ENCODE measurements around the gene ST8SIA1.

Gene ST8SIA1

DNA sequence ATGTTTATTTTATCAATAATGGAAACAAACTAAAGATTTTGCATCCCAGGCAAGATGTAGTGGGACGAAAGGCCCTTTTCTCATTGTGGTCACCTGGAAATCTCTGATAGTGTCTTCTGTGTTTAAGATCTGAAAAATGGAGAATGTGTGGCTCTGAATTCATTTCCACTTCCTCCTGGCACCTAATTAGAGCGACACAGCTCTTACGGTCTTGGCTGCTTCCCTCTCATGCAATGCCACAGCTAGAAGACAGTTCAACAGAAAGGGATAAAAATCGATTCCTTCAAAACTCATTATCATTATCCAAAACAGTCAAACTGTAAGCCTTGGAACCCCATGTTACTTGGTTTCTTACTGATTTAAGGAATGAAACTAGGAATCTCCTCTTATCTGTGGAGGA, 9.3 kb downstream of the ST8SIA1 start:
- DNase-seq: no peak

DNA sequence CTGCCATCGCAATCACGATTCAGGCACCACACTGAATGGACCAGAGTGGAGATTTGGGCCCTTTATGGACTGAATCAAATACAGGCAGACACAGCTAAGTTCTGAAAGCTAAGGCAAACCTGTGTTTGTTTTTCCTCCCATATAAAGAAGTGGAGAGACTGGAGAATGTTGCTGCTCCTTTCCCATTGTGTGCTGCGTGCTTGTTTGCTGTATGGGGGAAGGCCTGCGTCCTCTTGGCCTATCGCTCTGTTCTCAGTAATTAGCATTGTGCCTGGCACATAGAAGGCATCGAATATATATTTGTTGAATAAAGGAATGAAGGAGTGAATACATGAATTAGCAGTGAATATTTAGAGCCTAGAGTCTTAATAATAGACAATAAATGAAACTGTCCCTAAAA, 12.4 kb downstream of the ST8SIA1 start:
- DNase-seq: no peak

DNA sequence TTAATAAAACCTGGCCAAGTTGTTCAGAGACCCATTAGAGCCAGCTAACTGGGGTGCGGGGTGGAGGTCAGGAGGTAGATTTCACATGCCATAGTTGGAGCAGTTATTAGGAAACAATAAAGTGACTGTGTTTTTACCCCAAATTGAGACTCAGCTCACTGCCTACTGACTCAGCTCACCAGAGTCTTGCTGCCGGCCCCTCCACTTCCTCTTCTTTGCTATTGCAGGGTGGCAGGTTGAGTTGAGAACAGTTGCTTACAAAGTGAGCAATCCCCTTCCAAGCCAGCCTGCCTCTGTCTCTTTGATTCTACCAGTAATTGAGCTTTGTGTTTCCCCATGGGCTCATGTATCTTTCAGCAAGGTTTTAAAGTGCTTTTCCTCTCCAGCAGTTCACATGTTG, 12.9 kb downstream of the ST8SIA1 start:
- no peak for DNase-seq

DNA sequence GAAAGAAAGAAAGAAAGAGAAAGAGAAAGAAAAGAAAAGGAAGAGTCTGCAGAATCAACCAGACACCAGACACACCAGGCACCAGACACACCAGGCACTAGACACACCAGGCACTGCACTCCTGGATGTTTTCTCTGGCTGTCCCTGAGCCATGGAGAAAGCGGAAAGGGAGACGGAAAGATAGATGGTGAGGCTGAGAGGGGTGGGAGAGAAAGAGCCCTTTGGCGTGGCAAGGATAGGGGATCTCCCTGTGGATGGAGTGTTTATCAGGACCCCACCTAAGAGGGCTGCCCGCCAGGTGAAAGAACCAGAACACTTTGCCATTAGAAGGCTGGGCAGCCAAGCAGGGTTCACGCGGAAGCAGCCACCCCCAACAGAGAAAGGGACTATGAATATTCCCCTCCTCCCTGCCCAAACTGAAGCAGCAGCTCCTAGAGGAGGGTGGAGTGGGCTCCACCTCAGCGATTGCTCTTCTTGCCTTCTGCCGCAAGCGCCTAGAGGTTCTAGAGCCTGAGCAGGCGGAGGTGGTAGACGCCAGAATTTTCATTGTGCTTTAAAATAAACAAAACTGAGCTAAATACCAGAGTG, 13.4 kb downstream of the ST8SIA1 start:
- no peak for DNase-seq

DNA sequence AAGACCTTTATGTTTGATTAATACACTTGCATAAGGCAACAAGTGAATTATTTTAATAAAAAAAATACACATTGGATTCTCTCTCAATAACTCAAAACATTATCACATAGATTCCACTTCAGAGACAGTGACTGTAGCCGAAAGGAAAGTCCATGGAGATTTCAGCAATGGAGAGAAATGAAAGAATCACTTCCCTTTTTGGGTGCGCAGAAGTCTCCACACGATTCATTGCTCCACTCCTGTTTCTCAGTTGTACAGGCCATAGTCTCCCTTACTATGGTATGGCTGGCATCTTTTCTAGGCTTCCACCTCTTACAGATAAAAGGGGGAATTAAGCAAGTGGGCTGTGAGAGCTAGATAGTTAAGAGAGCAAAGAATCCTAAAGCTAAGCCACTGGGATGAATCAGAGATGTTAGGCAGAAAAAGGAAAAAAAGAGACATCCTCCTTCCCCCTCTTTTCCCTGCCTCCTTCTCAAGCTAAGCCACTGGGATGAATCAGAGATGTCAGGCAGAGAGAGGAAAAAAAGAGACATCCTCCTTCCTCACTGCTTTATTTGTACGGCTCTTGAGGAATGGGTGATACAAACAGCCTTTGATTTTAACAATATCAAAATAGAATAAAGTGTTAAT, 16.3 kb downstream of the ST8SIA1 start:
- no peak for DNase-seq

DNA sequence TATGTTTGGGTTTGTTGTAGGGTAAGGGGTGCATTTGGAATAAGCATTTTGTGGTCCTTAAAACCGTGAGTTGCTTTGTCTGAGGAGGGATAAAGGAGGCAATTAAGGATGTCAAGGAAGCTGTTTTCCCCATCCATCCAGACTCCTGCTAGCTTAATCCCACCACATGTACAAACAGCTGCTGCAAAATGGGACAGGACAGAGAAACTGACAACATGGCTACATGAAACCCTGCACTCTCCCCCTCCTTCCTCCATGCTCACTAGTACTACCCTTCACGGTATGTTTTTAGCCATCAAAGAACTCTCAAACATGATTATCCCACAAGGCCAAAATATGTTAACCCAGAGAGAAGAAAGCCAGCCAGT, 20.6 kb downstream of the ST8SIA1 start:
- DNase-seq: no peak

DNA sequence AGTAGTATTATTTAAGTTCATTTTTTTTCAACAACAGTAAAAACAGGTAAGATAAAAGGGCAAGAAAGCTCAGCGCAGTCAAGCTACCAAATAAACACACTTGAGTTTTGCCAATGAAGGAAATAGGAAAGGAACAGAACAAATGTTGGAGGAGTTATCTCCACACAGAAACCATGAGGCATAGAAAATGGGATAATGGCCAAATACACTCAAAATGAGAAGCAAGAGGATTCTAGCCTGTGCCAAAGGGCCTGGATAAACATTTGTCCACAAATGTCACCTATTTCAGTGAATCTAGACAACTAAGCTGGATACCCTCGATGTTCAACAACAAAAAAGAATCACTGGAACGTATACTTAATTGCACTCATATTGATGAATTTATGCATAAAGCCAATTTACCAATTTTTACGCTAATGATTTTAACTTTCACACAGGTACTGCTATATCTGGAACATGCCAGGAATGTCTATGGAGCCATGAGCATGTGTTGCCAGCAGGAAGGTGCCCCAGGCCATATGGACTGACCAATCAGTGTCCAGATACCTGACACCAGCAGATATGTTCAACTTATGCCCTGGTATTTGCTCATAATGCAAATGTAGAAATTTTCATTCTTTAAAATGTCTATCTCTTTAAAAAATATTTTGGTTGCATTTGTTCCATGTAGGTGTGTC, 21.1 kb downstream of the ST8SIA1 start:
- no peak for DNase-seq

DNA sequence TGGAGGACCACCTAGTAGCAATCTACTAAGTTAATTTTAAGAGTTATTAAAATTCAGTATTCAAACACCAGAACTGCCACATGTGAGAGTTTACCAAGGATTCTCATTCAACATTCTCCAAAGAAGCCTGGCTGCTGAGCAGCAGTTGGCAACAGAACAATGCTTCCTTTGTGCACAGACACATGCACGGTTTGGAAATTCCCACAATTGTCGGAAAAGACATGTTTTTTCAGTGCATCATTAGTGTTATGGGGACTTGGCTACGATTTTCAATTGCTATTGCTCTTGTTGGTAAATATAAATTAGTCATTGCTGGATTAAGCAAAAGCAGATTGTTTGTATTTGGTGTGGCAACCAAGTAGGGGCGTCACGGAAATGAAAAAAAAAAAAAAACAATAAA, 22.2 kb downstream of the ST8SIA1 start:
- no peak for DNase-seq

DNA sequence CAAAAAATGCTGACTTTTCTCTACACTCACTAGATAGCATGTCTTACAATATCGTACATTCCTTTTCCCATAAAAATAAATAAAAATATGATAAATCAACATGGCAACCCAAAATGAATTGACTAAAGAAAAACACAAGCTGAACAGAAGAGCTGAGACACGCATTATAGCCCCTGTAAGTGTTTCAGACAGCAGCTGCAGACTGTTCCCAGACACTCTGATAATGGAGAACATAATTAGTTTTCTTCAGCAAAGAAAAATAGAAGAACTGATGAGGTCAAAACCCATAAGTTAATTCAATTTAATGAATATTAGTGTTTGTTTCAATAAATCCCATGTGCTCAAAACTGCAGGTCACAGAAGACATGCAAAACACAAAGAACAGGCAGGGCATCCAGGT, 23.8 kb downstream of the ST8SIA1 start:
- no peak for DNase-seq

DNA sequence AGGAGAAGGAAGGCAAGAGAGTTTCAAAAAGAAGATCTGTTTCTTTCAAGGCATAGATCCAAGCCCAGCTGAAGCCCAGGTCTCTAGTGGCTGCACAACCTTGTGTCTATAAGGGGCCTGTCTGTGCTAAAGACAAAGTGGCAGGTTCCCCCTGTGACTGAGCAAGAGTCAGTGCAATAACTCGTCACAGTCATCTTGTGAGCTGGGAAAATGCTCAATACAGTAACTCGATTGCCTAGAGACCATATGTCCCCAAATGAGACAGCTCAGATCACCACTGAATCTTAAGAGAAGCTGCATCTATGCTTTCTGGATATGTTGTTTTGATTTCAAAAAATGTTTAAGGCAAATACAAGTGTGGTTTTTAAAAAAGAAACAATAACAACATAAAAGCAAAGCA, 24.2 kb downstream of the ST8SIA1 start:
- no peak for DNase-seq

DNA sequence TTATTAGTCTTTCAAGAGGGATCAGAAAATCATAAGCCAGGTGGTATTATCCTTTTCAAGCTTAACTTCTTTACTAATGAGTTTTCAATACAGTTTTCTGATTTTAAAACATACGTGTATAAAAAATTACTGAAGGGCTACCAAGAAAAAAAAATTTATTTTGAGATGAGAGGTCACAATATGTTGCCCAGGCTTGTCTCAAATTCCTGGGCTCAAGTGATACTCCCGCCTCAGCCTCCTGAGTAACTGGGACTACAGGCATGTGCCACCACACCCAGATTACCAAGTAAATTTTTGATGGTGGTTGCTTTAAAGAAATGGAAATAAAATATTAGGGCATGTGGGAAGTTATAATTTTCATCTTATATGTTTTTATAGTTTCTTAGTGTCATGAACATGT, 26.7 kb downstream of the ST8SIA1 start:
- DNase-seq: no peak

DNA sequence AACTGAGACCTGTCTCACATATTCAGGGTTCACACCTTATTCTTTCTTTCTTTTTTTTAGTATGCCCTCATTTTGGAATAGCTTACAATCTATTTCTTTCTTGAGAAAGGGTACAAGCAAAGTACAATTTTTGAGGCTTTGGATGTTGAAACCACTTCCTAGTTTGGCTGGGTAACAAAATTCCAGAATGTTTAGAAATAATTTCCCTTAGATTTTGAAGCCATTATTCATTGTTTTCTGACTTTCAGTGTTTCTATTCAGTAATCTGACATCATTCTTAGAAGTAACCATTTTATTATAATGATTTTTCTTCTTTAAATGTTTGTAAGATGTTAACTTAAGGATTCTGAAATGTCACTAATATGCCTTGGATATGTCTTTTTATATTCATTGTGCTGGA, 28.2 kb downstream of the ST8SIA1 start:
- no peak for DNase-seq

DNA sequence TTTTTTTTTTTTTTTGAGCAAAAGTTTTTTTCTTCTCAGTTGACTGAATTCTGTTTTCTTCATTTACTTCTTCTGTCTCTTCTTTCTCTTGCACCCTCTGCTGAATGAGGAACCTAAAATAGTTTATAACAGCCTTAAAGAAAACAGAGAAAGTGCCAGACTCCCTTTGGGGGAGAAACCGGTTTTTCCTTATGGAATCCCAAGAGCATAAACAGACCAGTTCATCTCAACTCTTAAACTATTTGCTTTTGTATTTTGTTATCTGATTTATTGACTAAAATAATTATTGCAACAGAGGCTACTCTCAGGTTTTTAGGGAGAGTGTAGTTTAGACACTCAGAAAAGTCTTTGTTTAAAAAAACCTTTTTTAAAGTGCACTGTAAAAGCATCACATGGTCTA, 30.2 kb downstream of the ST8SIA1 start:
- DNase-seq: no peak

DNA sequence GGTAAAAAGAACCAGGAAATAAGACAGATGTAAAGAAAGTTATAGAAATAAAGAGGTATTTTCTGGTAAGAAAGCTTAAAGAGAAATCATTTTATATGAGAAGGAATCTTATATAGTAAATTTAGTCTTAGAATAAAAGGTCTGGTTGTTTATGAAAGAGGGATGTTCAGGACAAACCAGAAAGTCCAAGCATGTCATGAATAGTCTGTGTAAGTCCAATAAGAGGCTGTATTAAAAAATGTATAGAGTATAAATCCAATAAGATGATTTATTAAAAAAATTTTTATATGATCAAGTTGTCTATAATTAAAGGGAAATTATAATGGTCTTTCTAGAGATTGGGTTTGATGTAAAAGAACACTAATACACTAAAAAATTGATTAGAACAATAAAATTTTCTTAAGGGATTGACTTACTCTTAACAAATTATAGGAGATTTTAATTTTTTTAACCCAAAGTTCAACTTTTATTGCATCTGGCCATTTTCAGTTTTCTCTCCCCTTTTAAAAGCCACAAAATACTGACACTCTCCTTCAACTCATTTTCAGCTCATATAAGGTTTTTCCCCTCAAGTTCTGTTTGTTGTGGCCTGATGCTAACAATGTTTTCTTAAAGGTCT, 35.1 kb downstream of the ST8SIA1 start:
- no peak for DNase-seq

DNA sequence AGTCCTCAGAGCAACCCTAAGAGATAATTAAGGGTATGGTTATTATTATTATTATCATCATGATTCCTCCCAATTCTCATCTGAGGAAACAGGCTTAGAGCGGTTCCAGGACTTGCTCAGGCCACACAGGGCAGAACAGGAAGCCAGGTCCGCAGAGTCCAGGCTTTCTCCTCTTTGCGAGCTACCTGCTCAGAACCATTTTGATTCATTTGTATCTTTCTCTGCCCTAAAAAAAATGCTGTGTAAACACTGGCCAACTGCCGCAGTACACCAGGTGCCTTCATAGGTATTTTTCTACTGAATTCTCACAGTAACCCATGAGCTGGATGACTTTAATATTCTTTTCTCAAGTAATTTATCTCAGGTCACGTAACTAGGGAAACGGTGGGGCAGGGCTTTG, 45.3 kb downstream of the ST8SIA1 start:
- DNase-seq: no peak

DNA sequence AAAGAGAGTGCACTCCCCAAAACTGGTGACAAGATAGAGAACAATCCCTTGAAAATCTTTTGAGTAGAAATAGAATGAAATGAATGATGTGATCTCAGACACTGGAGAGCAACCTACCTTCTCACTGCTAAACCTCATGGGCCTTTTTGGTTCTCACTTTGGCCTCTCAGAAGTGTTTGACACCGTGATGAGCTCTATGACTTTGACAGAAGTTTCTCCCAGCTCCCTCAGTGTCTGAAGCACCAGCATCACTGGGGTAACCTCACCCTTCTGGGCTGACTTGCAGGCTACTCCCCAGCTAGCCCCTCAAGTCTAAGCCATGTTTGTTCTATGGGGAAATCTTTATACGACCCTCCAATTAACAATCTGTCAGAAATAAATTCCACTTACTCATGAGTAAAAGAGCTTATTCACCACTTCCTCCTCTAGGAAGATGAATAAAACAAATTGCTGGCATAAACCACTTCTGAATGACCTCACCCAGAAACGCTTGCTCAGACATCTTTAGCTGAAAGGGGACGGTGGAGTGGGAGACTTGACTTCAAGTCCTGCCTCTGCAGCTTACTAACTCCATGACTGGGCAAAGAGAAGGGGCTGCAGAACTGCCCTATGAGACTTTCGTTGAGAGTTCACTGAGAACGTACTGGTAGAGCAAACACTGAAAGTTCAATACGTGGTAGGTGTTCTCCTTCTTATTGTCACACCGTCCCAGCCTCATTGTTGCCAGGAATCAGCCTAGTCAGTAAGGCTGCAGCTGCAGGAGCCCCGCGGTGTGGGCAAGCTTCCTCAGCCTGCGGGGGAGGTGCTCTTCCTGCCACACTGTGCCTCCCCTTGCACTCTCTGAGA, 46.5 kb downstream of the ST8SIA1 start:
- no peak for DNase-seq

DNA sequence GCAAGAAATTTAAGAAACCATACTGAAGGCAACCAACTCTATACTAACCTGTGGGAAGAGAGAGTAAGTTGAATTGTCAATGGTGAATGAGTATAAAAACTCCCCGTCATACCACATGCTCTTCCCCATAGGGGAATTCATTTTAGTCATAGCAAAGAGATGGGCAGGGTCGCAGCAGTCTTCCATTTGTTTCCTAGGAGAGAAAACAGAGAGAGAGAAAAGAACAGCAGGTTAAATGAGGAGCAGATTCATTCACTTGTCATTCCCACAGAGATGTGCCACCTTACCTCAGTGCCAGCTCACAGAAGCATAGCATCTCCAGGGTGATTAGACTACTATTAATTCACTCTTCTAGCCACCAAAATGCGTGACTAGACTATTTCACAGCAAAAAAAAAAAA, 47.4 kb downstream of the ST8SIA1 start:
- DNase-seq: no peak

DNA sequence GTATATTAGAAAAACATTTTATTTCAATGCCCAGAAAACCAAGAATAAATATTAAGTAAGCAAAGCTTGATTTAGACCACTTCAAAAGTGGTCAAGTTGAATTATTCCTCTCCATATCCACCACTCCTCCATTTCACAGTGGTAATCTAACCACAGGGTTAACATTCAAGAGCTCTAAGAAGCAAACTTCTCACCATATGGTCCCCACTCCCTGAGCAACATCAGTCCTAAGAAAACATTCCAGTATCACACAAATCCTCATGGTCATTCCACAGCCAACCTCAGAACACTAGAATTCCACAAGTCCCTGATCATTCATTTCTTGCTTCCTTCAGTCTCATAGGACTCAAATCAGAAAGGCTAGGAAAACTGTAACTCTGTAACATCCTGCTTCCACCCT, 47.9 kb downstream of the ST8SIA1 start:
- DNase-seq: no peak

DNA sequence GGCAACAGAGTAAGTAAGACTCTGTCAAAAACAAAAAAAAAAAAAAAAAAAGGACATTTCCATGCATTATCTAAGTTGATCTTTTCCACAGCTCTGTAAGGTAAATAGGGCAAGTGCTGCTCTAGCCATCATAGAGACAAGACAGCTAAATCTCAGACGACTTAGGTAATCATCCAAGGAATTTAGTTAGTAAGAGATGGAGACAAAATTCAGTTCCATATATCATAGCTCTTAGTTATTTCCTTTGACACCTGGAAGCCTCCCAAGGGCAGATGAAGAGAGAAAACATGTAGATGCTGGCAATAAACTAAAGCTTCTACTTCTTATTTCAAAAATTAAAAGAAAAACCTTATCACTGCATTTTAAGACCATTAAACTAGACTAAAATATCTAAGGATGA, 48.7 kb downstream of the ST8SIA1 start:
- no peak for DNase-seq

DNA sequence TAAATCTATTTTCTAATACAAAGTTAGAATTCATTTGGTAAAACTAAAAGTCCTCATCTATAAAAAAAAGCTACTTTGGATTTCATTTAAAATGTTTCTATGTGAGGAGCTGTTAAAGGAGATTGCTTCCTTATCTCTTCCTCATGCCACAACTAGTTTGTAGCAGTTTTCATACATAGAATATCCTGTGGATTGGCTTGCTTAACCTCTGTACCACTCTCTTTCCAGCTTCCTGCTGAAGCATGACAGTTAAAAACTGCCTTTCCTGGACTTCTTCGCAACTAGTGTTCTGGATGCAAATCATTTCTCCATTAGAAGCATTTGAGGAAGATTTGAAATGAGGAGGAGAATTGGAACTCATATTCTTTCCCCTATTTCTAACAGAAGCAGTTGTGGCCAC, 49.6 kb downstream of the ST8SIA1 start:
- no peak for DNase-seq

DNA sequence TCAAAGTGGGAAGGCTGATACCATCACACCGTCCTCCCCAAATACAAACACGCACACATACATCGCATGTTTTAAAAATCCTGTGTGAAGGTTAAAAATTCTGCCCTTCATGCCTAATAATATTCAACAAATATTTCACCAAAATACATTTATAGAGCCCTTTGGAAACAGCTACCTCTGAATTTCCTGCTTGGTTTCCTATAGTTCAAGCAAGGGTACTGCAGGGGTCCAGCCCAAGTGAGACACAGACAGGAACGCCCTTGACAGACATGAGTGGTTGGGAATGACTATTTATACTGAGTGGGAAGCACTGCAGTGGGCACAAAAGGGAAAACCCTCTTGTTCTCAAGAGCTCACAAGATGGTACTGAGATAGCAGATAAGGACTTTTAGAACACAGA, 51.0 kb downstream of the ST8SIA1 start:
- no peak for DNase-seq

DNA sequence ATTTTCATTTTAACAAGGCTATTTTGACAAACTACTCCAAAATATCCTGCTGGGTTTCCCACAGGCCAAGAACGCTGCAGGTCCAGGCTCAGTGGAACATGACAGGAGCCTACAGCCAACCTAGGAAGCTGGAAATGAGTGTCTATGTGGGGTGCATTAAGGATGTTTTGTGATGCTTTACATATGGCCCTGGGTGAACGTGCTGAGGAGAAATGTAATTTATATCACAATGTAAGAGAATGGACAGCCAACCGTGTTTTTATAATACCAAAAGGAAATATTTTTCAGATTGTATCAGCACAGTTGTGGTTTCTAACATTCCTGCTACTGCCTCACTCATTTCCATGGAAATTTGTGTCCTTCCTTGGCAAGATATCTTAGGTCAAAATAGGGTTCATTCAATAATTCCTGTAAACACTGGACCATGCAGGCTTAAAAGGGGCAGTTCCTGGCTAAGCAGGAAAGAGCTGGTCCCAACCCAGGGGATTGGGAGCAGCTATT, 51.5 kb downstream of the ST8SIA1 start:
- no peak for DNase-seq

DNA sequence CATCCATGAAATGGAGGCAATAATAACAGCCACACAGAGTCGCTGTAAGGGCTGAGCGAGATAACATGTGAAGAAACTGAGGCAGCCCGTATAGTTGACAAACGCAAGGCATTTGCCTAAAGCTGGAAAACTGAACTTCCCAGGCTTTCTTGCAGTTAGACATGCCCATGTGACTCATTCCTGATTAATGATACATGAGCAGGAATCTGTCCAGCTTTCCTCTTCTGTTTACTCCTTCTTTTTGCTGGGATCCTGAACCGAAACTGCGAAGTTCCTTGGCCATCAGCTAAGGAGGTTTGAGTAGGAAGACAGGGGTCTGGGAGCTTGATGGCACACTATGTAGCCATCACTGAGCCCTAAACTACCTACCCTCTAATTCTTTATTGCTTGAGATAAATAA, 52.2 kb downstream of the ST8SIA1 start:
- no peak for DNase-seq

Measured in NCI-H1694 (cell line).